CD8-positive, alpha-beta memory T cell (primary cell): ENCODE results near the gene CTR9. TPM values are rescaled to one million over a fixed set of nuclear protein-coding genes. Genes with fewer than 3 reads are reported as not detected.

Experiments
- CTCF ChIA-PET: fragments of 350-600 bp; sonication (Branson Sonifier 250); formaldehyde crosslinking; loops from one replicate; lab custom pipeline; 2021; ENCODE audit warnings: antibody characterized with exemption; lab: Charles Lee
- POLR2A ChIA-PET: fragments of 350-600 bp; sonication (Branson Sonifier 250); formaldehyde crosslinking; loops from one replicate; lab custom pipeline; 2021; ENCODE audit warnings: antibody characterized with exemption; lab: Charles Lee
- DNase-seq, 5 donors: peaks; one replicate each; pipeline versions ENCODE4 v3.0.0 to v3.0.0-alpha.2; 2020 to 2022; ENCODE audit warnings: mixed read lengths in 1 of 5
- H3K27ac ChIP-seq: one replicate; pipeline ENCODE4 v1.7.0; 2013; ENCODE audit warnings: low read depth, mild to moderate bottlenecking, low read length, moderate library complexity
- H3K27me3 ChIP-seq: 2 replicates; pipeline ENCODE4 v1.7.0; 2013; ENCODE audit warnings: low read length, mild to moderate bottlenecking; ENCODE audit not compliant: insufficient read depth, poor library complexity, severe bottlenecking
- H3K36me3 ChIP-seq: 2 replicates; pipeline ENCODE4 v1.7.0; 2013; ENCODE audit warnings: mild to moderate bottlenecking, low read length, moderate library complexity; ENCODE audit not compliant: insufficient read depth
- H3K4me1 ChIP-seq: 2 replicates; pipeline ENCODE4 v1.7.0; 2013; ENCODE audit warnings: mild to moderate bottlenecking, low read length, moderate library complexity; ENCODE audit not compliant: insufficient read depth
- H3K4me3 ChIP-seq: 2 replicates; pipeline ENCODE4 v1.7.0; 2013; ENCODE audit warnings: mild to moderate bottlenecking, low read length
- H3K9me3 ChIP-seq: 2 replicates; pipeline ENCODE4 v1.7.0; 2013; ENCODE audit warnings: mild to moderate bottlenecking, low read length
- H3K27ac Mint-ChIP-seq, 8 donors: one replicate each; pipeline ENCODE4 v1.8.0; 2020 to 2021; ENCODE audit warnings: mixed read lengths in 8 of 8, mild to moderate bottlenecking in 6 of 8, inconsistent platforms in 3 of 8, moderate library complexity in 3 of 8
- H3K27me3 Mint-ChIP-seq, 2 donors: one replicate each; pipeline ENCODE4 v1.8.0; 2020 to 2021; ENCODE audit warnings: mixed read lengths in 2 of 2, mild to moderate bottlenecking in 1 of 2, moderate library complexity in 1 of 2
- H3K36me3 Mint-ChIP-seq, 3 donors: one replicate each; pipeline ENCODE4 v1.8.0; 2020 to 2021; ENCODE audit warnings: mixed read lengths in 3 of 3, inconsistent platforms in 1 of 3, mild to moderate bottlenecking in 1 of 3
- H3K4me1 Mint-ChIP-seq, 3 donors: one replicate each; pipeline ENCODE4 v1.8.0; 2020 to 2021; ENCODE audit warnings: mixed read lengths in 3 of 3, inconsistent platforms in 1 of 3, mild to moderate bottlenecking in 1 of 3
- H3K4me3 Mint-ChIP-seq, 7 donors: one replicate each; pipeline ENCODE4 v1.8.0; 2020 to 2021; ENCODE audit warnings: mixed read lengths in 7 of 7, mild to moderate bottlenecking in 6 of 7, moderate library complexity in 4 of 7, inconsistent platforms in 2 of 7
- H3K9me3 Mint-ChIP-seq, 5 donors: one replicate each; pipeline ENCODE4 v1.8.0; 2020 to 2022; ENCODE audit warnings: mixed read lengths in 5 of 5, mild to moderate bottlenecking in 3 of 5, moderate library complexity in 2 of 5, inconsistent platforms in 1 of 5
- polyA plus RNA-seq: library from polyadenylated mRNA; unstranded; fragments of 300-500 nt; fragmentation: Illumina TruSeq; gene quantifications from one replicate; pipeline ENCODE4 v1.2.3, GENCODE V29; 2021
- total RNA-seq, 2 experiments: library from RNA; stranded (reverse); gene quantifications; one replicate each; pipeline ENCODE4 v1.2.3, GENCODE V29; 2021

Gene CTR9
- total and polyA plus RNA-seq, 3 experiments from 2014 or later, result 49.9 to 60.8 (median 57.9) TPM

GRCh38 chr11:10786451-10786850 is 35.4 kb downstream of the CTR9 start:
- Mint-ChIP-seq H3K36me3 (no peaks in the 10 kb centered on the region), H3K4me3 (no peak overlapping the region), H3K27ac (no peak overlapping the region), H3K9me3 (no peaks in the 10 kb centered on the region), H3K27me3 (no peaks in the 10 kb centered on the region), H3K4me1 (no peaks in the 10 kb centered on the region)
- Histone ChIP-seq H3K36me3 (no peaks in the 10 kb centered on the region), H3K27me3 (no peaks in the 10 kb centered on the region), H3K4me3 (no peak overlapping the region), H3K9me3 (no peaks in the 10 kb centered on the region), H3K27ac (no peak overlapping the region), H3K4me1 (no peaks in the 10 kb centered on the region)
- DNase-seq, result no peak
- POLR2A ChIA-PET, result no interaction called here
- CTCF ChIA-PET, result interaction anchor here (1.9 kb wide), 1 partner anchor 16 kb away, joined by 5 read pairs; no protein-coding TSS in a partner anchor

- Mint-ChIP-seq H3K4me1 (peaks cover 23 to 43% (median 39%) of the 10 kb centered on the region in 3 donors), H3K36me3 (peaks cover 10 to 20% (median 11%) of the 10 kb centered on the region in 3 donors), H3K4me3 (peak overlapping the region in 2 of 7 donors; percentile 0 to 3), H3K9me3 (no peaks in the 10 kb centered on the region), H3K27ac (peak overlapping the region in 1 of 8 donors; percentile 76), H3K27me3 (peaks cover 4 to 6% of the 10 kb centered on the region in 2 donors)
- Histone ChIP-seq H3K9me3 (no peaks in the 10 kb centered on the region), H3K4me1 (peaks cover 22% of the 10 kb centered on the region), H3K27ac (no peak overlapping the region), H3K36me3 (peaks cover 14% of the 10 kb centered on the region), H3K27me3 (no peaks in the 10 kb centered on the region), H3K4me3 (peak overlapping the region; percentile 9)
- CTCF ChIA-PET, result interaction anchor here (0.6 to 6.3 kb wide), 45 partner anchors 9 to 1253 kb away, joined by 3 to 56 read pairs (median 5); partner anchors contain the start of genes CTR9, EIF4G2 and ZBED5
- peak; percentile 73 to 86 (median 79) for DNase-seq
- POLR2A ChIA-PET, result interaction anchor here (1.3 kb wide), 1 partner anchor 16 kb away, joined by 10 read pairs; the partner anchor contains the start of gene EIF4G2
Measured at GRCh38 chr11:10792385-10793068, 41.5 kb downstream of the CTR9 start.

- H3K27ac Mint-ChIP-seq, result no peak overlapping the region
- no peak overlapping the region for H3K4me3 ChIP-seq
- ChIA-PET POLR2A (interaction anchor here (0.6 to 0.7 kb wide), 3 partner anchors 14 to 234 kb away, joined by 3 to 4 read pairs (median 3); partner anchors contain the start of gene EIF4G2), CTCF (interaction anchor here (0.7 to 6.3 kb wide), 33 partner anchors 9 to 1056 kb away, joined by 3 to 56 read pairs (median 6); partner anchors contain the start of genes CTR9 and EIF4G2)
- H3K9me3 Mint-ChIP-seq, result no peaks in the 10 kb centered on the region
- H3K4me1 ChIP-seq, result peaks cover 32% of the 10 kb centered on the region
- peaks cover 22% of the 10 kb centered on the region for H3K36me3 ChIP-seq
- no peak for DNase-seq
- no peak overlapping the region for H3K27ac ChIP-seq
- H3K27me3 ChIP-seq, result no peaks in the 10 kb centered on the region
- H3K4me1 Mint-ChIP-seq, result peaks cover 31 to 54% (median 50%) of the 10 kb centered on the region in 3 donors
- H3K4me3 Mint-ChIP-seq, result peak overlapping the region in 1 of 7 donors; percentile 29
- peaks cover 10 to 30% (median 13%) of the 10 kb centered on the region in 3 donors for H3K36me3 Mint-ChIP-seq
- peaks cover 4 to 6% of the 10 kb centered on the region in 2 donors for H3K27me3 Mint-ChIP-seq
- no peaks in the 10 kb centered on the region for H3K9me3 ChIP-seq
Measured at GRCh38 chr11:10793470-10794255, 42.6 kb downstream of the CTR9 start.

GRCh38 chr11:10796191-10796590 is 45.1 kb downstream of the CTR9 start:
- peaks cover 57% of the 10 kb centered on the region for H3K4me1 ChIP-seq
- no peak overlapping the region for H3K4me3 Mint-ChIP-seq
- H3K36me3 Mint-ChIP-seq, result peaks cover 30 to 55% (median 32%) of the 10 kb centered on the region in 3 donors

GRCh38 chr11:10797001-10797400 is 46.0 kb downstream of the CTR9 start:
- peak overlapping the region in 6 of 7 donors; percentile 9 to 51 (median 38) for H3K4me3 Mint-ChIP-seq
- DNase-seq, result peak in 1 of 5 donors; percentile 41
- ChIA-PET POLR2A (interaction anchor here (5.2 kb wide), 1 partner anchor 11 kb away, joined by 49 read pairs; the partner anchor contains the start of gene EIF4G2), CTCF (interaction anchor here (1.5 to 2.1 kb wide), 3 partner anchors 12 to 990 kb away, joined by 4 to 8 read pairs (median 6); partner anchors contain the start of gene EIF4G2)
- Histone ChIP-seq H3K4me3 (no peak overlapping the region), H3K9me3 (no peaks in the 10 kb centered on the region), H3K4me1 (peaks cover 65% of the 10 kb centered on the region), H3K27me3 (no peaks in the 10 kb centered on the region), H3K27ac (no peak overlapping the region), H3K36me3 (peaks cover 55% of the 10 kb centered on the region)
- H3K27me3 Mint-ChIP-seq, result peaks cover under 1 to 5% of the 10 kb centered on the region in 2 donors
- H3K36me3 Mint-ChIP-seq, result peaks cover 36 to 63% (median 38%) of the 10 kb centered on the region in 3 donors
- peaks cover 64 to 87% (median 82%) of the 10 kb centered on the region in 3 donors for H3K4me1 Mint-ChIP-seq
- peak overlapping the region in 4 of 8 donors; percentile 17 to 83 (median 60) for H3K27ac Mint-ChIP-seq
- H3K9me3 Mint-ChIP-seq, result no peaks in the 10 kb centered on the region

More at GRCh38 chr11:10796191-10796590, 45.1 kb downstream of the CTR9 start:
- no peak for DNase-seq
- Histone ChIP-seq H3K36me3 (peaks cover 46% of the 10 kb centered on the region), H3K9me3 (no peaks in the 10 kb centered on the region), H3K27me3 (no peaks in the 10 kb centered on the region), H3K4me3 (no peak overlapping the region), H3K27ac (no peak overlapping the region)
- Mint-ChIP-seq H3K27me3 (peaks cover 4 to 6% of the 10 kb centered on the region in 2 donors), H3K9me3 (no peaks in the 10 kb centered on the region), H3K27ac (peak overlapping the region in 2 of 8 donors; percentile 29 to 65), H3K4me1 (peaks cover 57 to 80% (median 75%) of the 10 kb centered on the region in 3 donors)
- POLR2A ChIA-PET, result interaction anchor here (5.2 kb wide), 1 partner anchor 12 kb away, joined by 49 read pairs; the partner anchor contains the start of gene EIF4G2
- CTCF ChIA-PET, result interaction anchor here (0.7 to 2.1 kb wide), 4 partner anchors 13 to 991 kb away, joined by 3 to 8 read pairs (median 5); partner anchors contain the start of gene EIF4G2

GRCh38 chr11:10797531-10797930 is 46.5 kb downstream of the CTR9 start:
- Histone ChIP-seq H3K27ac (no peak overlapping the region), H3K4me3 (no peak overlapping the region), H3K36me3 (peaks cover 60% of the 10 kb centered on the region), H3K27me3 (no peaks in the 10 kb centered on the region), H3K4me1 (peaks cover 68% of the 10 kb centered on the region), H3K9me3 (no peaks in the 10 kb centered on the region)
- no peak overlapping the region for H3K4me3 Mint-ChIP-seq
- ChIA-PET POLR2A (interaction anchor here (5.2 kb wide), 1 partner anchor 10 kb away, joined by 49 read pairs; the partner anchor contains the start of gene EIF4G2), CTCF (interaction anchor here (1.6 kb wide), 1 partner anchor 8 kb away, joined by 5 read pairs; no protein-coding TSS in a partner anchor)
- peaks cover 0 to 5% of the 10 kb centered on the region in 2 donors for H3K27me3 Mint-ChIP-seq
- no peak for DNase-seq
- peak overlapping the region in 2 of 8 donors; percentile 26 to 65 for H3K27ac Mint-ChIP-seq
- peaks cover 36 to 69% (median 38%) of the 10 kb centered on the region in 3 donors for H3K36me3 Mint-ChIP-seq
- peaks cover 64 to 87% (median 81%) of the 10 kb centered on the region in 3 donors for H3K4me1 Mint-ChIP-seq
- H3K9me3 Mint-ChIP-seq, result no peaks in the 10 kb centered on the region

- no peaks in the 10 kb centered on the region for H3K9me3 ChIP-seq
- ChIA-PET POLR2A (interaction anchor here (0.6 to 5.2 kb wide), 3 partner anchors 10 to 122 kb away, joined by 3 to 49 read pairs (median 3); partner anchors contain the start of genes EIF4G2 and ZBED5), CTCF (interaction anchor here (0.8 to 2.4 kb wide), 6 partner anchors 9 to 135 kb away, joined by 3 to 9 read pairs (median 3); partner anchors contain the start of gene EIF4G2)
- no peaks in the 10 kb centered on the region for H3K9me3 Mint-ChIP-seq
- peaks cover 67% of the 10 kb centered on the region for H3K4me1 ChIP-seq
- H3K27ac Mint-ChIP-seq, result peak overlapping the region in 7 of 8 donors; percentile 3 to 76 (median 63)
- H3K27ac ChIP-seq, result no peak overlapping the region
- H3K4me3 Mint-ChIP-seq, result peak overlapping the region in 5 of 7 donors; percentile 19 to 41 (median 25)
- H3K4me3 ChIP-seq, result no peak overlapping the region
- peaks cover 0 to 2% of the 10 kb centered on the region in 2 donors for H3K27me3 Mint-ChIP-seq
- no peak for DNase-seq
- H3K36me3 Mint-ChIP-seq, result peaks cover 37 to 78% (median 40%) of the 10 kb centered on the region in 3 donors
- peaks cover 69% of the 10 kb centered on the region for H3K36me3 ChIP-seq
- peaks cover 60 to 83% (median 79%) of the 10 kb centered on the region in 3 donors for H3K4me1 Mint-ChIP-seq
- H3K27me3 ChIP-seq, result no peaks in the 10 kb centered on the region
Measured at GRCh38 chr11:10798330-10798928, 47.4 kb downstream of the CTR9 start.
